SK-N-MC (cell line): Measurements from ENCODE around the gene SASH3.

Experiments used
- DNase-seq: peaks from one replicate; pipeline ENCODE4 v3.0.0-alpha.2; 2011; ENCODE audit warnings: low read depth, low spot score
- H3K27ac ChIP-seq: fragments of 200-600 bp; sonication (generic); 2 replicates; pipeline ENCODE4 v1.5.1; 2016; ENCODE audit warnings: mixed run types
- H3K36me3 ChIP-seq: fragments of 200-600 bp; sonication (generic); 2 replicates; pipeline ENCODE4 v1.6.1; 2017; ENCODE audit warnings: antibody characterized with exemption, low read length, mixed read lengths; ENCODE audit not compliant: insufficient read depth
- H3K4me3 ChIP-seq: fragments of 200-600 bp; sonication (generic); 2 replicates; pipeline ENCODE4 v1.5.1; 2016
- H3K9ac ChIP-seq: fragments of 200-600 bp; sonication (generic); 2 replicates; pipeline ENCODE4 v1.8.0; 2017; ENCODE audit warnings: mixed run types, mixed read lengths; ENCODE audit not compliant: insufficient read length
- H3K9me3 ChIP-seq: fragments of 200-600 bp; sonication (generic); 2 replicates; pipeline ENCODE4 v1.6.1; 2017; ENCODE audit warnings: low read depth, mild to moderate bottlenecking, antibody characterized with exemption, low read length, moderate library complexity, mixed read lengths
- EZH2 ChIP-seq: fragments of 200-600 bp; sonication (generic); IDR thresholded peaks from one replicate; pipeline ENCODE4 v1.6.1; 2017; ENCODE audit warnings: antibody characterized with exemption
- FOXP2 ChIP-seq: optimal IDR thresholded peaks from 2 replicates; pipeline ENCODE3; 2011; ENCODE audit warnings: mild to moderate bottlenecking, moderate library complexity; ENCODE audit not compliant: insufficient read depth; ENCODE audit errors: extremely low read length, control extremely low read depth
- POLR2AphosphoS5 ChIP-seq: IDR thresholded peaks from 2 replicates; pipeline ENCODE4 v1.6.1; 2012; ENCODE audit warnings: mild to moderate bottlenecking, low read depth, low read length, borderline replicate concordance

SASH3 gene

DNA sequence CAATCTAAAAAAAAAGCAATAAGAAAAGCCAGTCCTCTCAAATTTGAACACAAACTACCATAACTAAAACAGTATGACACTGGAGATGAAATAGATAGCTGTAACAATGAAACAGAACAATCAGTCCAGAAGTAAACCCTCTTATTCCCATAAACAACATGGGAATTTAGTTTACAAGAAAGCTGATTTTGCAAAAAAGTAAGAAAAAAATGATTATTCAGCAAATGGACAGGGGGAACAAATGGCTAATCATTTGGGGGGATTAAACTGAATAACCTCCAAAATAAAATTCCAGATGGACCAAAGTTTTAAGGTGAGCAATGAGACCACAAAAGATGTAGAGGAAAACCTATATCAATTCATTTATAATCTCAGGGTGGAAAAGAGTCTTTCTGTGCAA lies 16.1 kb upstream of the SASH3 start:
- H3K9ac ChIP-seq: no peak overlapping the region
- DNase-seq: no peak
- H3K36me3 ChIP-seq: no peaks in the 10 kb centered on the region
- H3K9me3 ChIP-seq: no peaks in the 10 kb centered on the region
- H3K4me3 ChIP-seq: no peak overlapping the region
- TF ChIP-seq POLR2AphosphoS5: no peak
- TF ChIP-seq EZH2: no peak
- TF ChIP-seq FOXP2: no peak
- no peak overlapping the region for H3K27ac ChIP-seq

DNA sequence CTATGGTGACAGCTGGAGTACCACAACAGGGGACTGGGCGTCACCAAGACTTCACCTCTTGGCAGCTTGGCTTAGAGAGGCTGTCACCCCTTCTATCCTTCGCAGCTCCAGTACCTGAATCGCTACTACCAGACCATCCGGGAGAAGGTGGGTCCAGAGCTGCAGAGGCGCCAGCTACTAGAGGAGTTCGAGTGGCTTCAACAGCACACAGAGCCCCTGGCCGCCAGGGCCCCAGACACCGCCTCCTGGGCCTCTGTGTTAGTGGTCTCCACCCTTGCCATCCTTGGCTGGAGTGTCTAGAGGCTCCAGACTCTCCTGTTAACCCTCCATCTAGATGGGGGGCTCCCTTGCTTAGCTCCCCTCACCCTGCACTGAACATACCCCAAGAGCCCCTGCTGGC lies 11.6 kb upstream of the SASH3 start:
- H3K27ac ChIP-seq: no peak overlapping the region
- no peak overlapping the region for H3K9ac ChIP-seq
- H3K36me3 ChIP-seq: no peaks in the 10 kb centered on the region
- no peaks in the 10 kb centered on the region for H3K9me3 ChIP-seq
- no peak for DNase-seq
- TF ChIP-seq EZH2 (no peak), POLR2AphosphoS5 (no peak), FOXP2 (no peak)
- no peak overlapping the region for H3K4me3 ChIP-seq

DNA sequence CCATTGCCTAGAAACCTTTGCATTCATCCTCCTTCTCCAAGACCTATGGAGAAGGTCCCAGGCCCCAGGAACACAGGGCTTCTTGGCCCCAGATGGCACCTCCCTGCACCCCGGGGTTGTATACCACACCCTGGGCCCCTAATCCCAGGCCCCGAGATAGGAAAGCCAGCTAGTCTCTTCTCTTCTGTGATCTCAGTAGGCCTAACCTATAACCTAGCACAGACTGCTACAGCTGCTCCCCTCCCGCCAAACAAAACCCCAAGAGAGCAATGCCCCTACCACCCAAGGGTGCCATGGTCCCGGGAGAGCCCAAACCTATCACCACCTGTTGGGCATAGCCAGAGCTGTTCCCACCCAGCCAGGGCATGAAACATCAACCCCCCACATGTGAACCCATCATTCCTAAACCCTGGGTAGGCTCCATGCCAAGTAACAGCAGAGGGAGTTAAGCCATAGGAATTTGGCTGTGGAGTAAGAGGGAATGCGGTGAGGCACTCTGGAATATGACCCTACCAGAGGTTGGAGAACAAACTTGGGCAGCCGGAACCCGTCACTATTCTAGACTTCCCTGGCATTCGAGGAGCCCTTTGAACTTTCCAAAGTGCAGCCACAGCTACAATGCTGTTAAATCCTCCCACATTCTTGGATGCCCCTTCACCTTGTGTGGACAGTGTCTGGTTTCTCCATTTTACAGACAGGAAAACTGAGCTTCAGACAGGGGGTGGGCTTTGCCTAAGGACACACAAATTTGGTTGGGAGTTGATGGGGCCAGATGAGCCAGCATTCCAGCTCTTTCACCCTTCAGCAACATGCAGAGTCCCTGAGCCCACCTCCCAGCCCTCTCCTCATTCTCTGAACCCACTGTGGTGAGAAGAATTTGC lies 10.9 kb upstream of the SASH3 start:
- no peaks in the 10 kb centered on the region for H3K9me3 ChIP-seq
- no peak overlapping the region for H3K4me3 ChIP-seq
- no peak overlapping the region for H3K27ac ChIP-seq
- H3K9ac ChIP-seq: no peak overlapping the region
- no peak for TF ChIP-seq FOXP2
- no peak for TF ChIP-seq POLR2AphosphoS5
- no peak for TF ChIP-seq EZH2
- no peaks in the 10 kb centered on the region for H3K36me3 ChIP-seq
- no peak for DNase-seq

DNA sequence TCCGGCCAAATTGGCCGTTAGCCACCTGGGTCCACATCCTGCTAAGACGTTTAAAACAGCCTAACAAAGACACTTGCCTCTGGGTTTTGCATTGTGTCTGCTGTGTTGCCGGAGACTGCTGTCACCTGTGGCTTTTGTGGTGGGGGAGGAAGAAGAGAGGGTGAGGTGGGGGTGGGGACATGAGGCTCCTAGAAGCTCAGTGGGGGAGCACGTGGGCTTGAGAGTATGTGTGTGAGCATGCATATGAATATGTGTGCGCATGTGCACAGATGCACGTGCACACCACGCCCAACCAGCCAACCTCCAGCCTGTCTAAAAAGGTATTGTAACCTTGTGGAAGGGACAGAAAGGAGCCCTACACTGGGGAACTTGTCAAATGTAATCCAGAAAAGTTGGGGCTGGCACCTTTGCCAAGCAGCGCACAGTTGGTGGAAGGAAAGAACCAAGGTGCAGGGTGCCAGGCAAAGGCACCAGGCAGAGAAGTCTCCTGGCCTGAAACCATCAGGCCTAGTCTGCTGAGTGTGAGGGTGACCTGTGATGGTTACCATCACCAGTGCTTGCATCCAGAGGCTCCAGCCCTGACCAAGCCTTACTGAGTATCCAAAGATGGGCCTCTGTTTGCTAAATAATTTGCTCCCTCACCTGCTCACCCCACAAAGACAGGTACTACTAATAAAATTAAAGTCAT lies 10.1 kb upstream of the SASH3 start:
- H3K4me3 ChIP-seq: no peak overlapping the region
- DNase-seq: no peak
- H3K9me3 ChIP-seq: no peaks in the 10 kb centered on the region
- H3K27ac ChIP-seq: no peak overlapping the region
- no peak overlapping the region for H3K9ac ChIP-seq
- TF ChIP-seq FOXP2 (no peak), POLR2AphosphoS5 (no peak), EZH2 (no peak)
- H3K36me3 ChIP-seq: no peaks in the 10 kb centered on the region

DNA sequence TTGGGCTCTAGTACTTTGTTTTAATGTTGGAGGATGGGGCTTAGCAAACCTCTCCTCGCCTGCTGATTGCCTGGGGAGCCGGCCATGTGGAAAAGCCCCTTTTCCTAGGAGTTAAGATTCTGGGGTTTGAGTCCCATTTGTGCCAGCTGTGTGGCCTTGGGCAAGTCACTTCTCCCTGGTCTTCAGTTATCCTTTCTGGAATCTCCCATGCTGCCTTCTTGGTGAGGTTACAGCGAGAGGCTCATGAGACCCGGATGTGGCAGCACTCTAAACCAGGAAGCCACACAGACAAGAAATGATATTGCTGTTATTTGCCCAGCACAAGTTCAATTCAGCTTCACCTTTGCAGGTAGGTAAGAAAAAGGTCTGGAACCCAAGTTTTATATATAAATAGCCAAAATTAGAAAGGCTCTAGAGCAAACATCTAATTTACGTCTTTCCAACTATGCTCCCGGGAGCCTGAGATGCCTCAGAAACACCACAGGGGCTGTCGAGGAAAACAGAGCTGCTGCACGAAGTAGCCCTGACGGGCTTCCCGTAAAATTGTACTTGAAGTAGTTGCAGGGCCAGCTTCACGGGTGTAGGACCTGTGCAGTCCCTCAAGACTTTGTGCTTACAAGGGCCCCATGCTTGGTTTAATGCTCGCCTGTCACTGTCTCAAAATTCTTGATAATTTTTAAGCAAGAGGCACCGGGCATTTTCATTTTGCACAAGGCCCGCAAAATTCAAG lies 8.3 kb upstream of the SASH3 start:
- Histone ChIP-seq H3K9ac (no peak overlapping the region), H3K27ac (no peak overlapping the region), H3K4me3 (no peak overlapping the region), H3K9me3 (no peaks in the 10 kb centered on the region), H3K36me3 (no peaks in the 10 kb centered on the region)
- TF ChIP-seq FOXP2 (no peak), POLR2AphosphoS5 (no peak), EZH2 (no peak)
- DNase-seq: no peak

DNA sequence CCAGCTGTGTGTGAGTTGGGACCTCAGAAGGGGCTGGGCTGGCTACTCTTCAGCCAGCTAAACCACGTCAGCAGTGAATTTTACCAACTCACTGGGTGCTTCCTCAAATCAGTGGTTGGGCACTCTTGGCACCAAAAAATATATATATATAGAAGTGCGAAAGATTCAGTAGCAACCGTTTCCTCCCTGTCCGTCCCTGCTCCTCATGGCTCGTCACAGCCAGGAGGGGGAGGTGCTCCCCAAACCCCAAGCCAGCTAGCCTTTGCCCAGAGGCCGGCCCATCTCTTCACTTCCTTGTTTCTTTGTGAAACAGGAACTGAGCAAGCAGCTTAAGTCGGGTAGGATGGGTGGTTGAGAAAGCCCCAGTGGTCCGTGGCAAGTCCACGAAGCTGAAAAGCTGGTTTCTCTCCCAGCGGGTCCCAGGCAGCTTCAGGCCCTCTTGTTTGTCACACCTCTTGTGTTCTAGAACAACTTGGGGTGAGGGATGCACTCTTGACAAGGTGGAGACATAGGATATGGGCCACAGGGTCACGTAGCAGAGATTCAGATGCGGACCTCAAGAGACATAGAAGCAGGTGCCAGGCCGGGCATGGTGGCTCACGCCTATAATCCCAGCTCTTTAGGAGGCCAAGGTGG lies 6.8 kb upstream of the SASH3 start:
- no peak overlapping the region for H3K27ac ChIP-seq
- DNase-seq: no peak
- no peaks in the 10 kb centered on the region for H3K36me3 ChIP-seq
- TF ChIP-seq POLR2AphosphoS5 (no peak), FOXP2 (no peak), EZH2 (no peak)
- no peak overlapping the region for H3K4me3 ChIP-seq
- no peak overlapping the region for H3K9ac ChIP-seq
- H3K9me3 ChIP-seq: no peaks in the 10 kb centered on the region

DNA sequence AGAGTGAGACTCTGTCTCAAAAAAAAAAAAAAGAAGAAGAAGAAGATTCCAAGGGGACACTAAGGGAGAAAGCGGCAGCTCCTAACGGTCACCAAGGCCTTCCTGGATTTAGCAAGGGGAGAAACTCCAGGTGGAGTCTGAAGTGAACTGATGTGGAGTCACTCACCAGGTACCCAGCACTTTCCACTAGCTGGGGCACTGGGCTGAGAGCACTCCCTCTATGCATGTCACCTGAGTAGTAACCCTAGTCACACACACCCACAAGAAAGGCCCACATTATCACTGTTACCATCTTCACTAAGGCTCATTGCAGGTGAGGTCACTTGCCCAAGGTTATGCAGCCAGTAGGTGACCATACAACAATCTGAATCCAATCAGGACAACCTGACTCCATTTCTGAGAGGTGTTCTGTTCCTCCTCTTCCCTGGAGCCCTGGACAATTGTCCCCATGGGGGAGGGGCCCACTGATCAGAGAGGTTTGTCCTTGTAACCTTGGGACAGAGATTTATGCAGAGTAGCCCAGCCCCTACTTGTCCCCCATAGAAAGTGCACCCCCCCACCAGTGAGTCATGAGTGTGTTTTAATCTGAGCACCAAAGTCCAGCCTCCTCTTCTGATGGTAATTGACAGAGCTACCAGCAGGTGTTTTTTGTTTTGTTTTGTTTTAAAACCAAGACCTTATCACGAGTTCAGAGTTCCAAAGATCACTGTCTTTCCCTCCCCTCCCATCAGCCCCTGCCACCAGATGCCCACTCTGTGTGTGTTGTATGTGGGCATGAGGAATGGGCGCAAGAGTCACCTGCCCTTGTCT lies 5.9 kb upstream of the SASH3 start:
- H3K27ac ChIP-seq: no peak overlapping the region
- H3K9me3 ChIP-seq: no peaks in the 10 kb centered on the region
- no peak overlapping the region for H3K9ac ChIP-seq
- no peak overlapping the region for H3K4me3 ChIP-seq
- no peaks in the 10 kb centered on the region for H3K36me3 ChIP-seq
- DNase-seq: no peak
- TF ChIP-seq EZH2: no peak
- no peak for TF ChIP-seq FOXP2
- no peak for TF ChIP-seq POLR2AphosphoS5
